HepG2 (cell line): ENCODE data around the gene TXNIP. TPM values are rescaled to one million over a fixed set of nuclear protein-coding genes. Genes with fewer than 3 reads are reported as not detected.
A peak's percentile ranks its signal among the peaks of the same experiment; 100 is the strongest.

Source experiments
- ARNT2 ChIP-seq: sonication (generic); formaldehyde crosslinking; IDR thresholded peaks from 2 replicates; pipeline ENCODE4 v1.8.0; 2022; ENCODE audit warnings: mild to moderate bottlenecking, low read depth, missing genetic modification reagents, moderate library complexity
- ERF ChIP-seq: IDR thresholded peaks from 2 replicates; pipeline ENCODE4 v1.6.1; 2018; ENCODE audit warnings: missing biosample characterization, missing genetic modification reagents
- FOXC1 ChIP-seq: sonication (generic); formaldehyde crosslinking; IDR thresholded peaks from 2 replicates; pipeline ENCODE4 v1.8.0; 2022; ENCODE audit warnings: mild to moderate bottlenecking, missing genetic modification reagents, borderline replicate concordance
- GLI4 ChIP-seq: sonication (generic); formaldehyde crosslinking; IDR thresholded peaks from 2 replicates; pipeline ENCODE4 v1.5.1; 2020; ENCODE audit warnings: missing genetic modification reagents, mild to moderate bottlenecking, moderate library complexity, borderline replicate concordance
- GTF3A ChIP-seq: sonication (generic); formaldehyde crosslinking; conservative IDR thresholded peaks from 2 replicates; pipeline ENCODE4 v1.4.0; 2020; ENCODE audit warnings: mild to moderate bottlenecking, missing genetic modification reagents
- HOXA3 ChIP-seq: sonication (generic); formaldehyde crosslinking; IDR thresholded peaks from 2 replicates; pipeline ENCODE4 v1.5.0; 2020; ENCODE audit warnings: missing genetic modification reagents
- KLF16 ChIP-seq, 2 experiments: sonication (generic) in 1 of 2; formaldehyde crosslinking in 1 of 2; IDR thresholded peaks; 2 replicates each; pipeline versions ENCODE4 v1.6.1 to v1.8.0; 2016 to 2023; ENCODE audit warnings: missing genetic modification reagents in 2 of 2, missing compliant biosample characterization in 1 of 2
- MED1 ChIP-seq: sonication (generic); formaldehyde crosslinking; IDR thresholded peaks from 2 replicates; pipeline ENCODE4 v1.4.0; 2020; ENCODE audit warnings: missing genetic modification reagents
- PHF8 ChIP-seq: sonication (generic); formaldehyde crosslinking; IDR thresholded peaks from 2 replicates; pipeline ENCODE4 v1.5.0; 2020; ENCODE audit warnings: missing genetic modification reagents
- PRMT3 ChIP-seq: sonication (generic); formaldehyde crosslinking; IDR thresholded peaks from 2 replicates; pipeline ENCODE4 v1.8.1; 2022; ENCODE audit warnings: low read depth, mild to moderate bottlenecking, moderate library complexity, missing genetic modification reagents, borderline replicate concordance
- SRSF1 ChIP-seq: fragments of 200-400 bp; formaldehyde crosslinking; optimal IDR thresholded peaks from 2 replicates; pipeline ENCODE3; 2017; ENCODE audit warnings: mild to moderate bottlenecking, low read depth, low read length, moderate library complexity
- ZFP62 ChIP-seq: sonication (generic); formaldehyde crosslinking; IDR thresholded peaks from 2 replicates; pipeline ENCODE4 v1.4.0; 2020; ENCODE audit warnings: missing genetic modification reagents
- ZMYM2 ChIP-seq: sonication (generic); formaldehyde crosslinking; IDR thresholded peaks from 2 replicates; pipeline ENCODE4 v1.8.0; 2022; ENCODE audit warnings: mild to moderate bottlenecking, missing genetic modification reagents
- ZNF121 ChIP-seq: sonication (generic); formaldehyde crosslinking; IDR thresholded peaks from 2 replicates; pipeline ENCODE4 v1.5.0; 2020; ENCODE audit warnings: mild to moderate bottlenecking, missing genetic modification reagents
- ZNF225 ChIP-seq: sonication (generic); formaldehyde crosslinking; IDR thresholded peaks from 2 replicates; pipeline ENCODE4 v1.4.0; 2020; ENCODE audit warnings: mild to moderate bottlenecking, missing genetic modification reagents
- ZNF605 ChIP-seq: sonication (generic); formaldehyde crosslinking; IDR thresholded peaks from 2 replicates; pipeline ENCODE4 v1.8.0; 2022; ENCODE audit warnings: mild to moderate bottlenecking, missing genetic modification reagents
- ZNF607 ChIP-seq: sonication (generic); formaldehyde crosslinking; IDR thresholded peaks from 2 replicates; pipeline ENCODE4 v1.5.1; 2020; ENCODE audit warnings: missing genetic modification reagents, mild to moderate bottlenecking, borderline replicate concordance
- ZNF672 ChIP-seq: sonication (generic); formaldehyde crosslinking; IDR thresholded peaks from 2 replicates; pipeline ENCODE4 v1.8.1; 2022; ENCODE audit warnings: missing genetic modification reagents
- ZNF891 ChIP-seq: sonication (generic); formaldehyde crosslinking; IDR thresholded peaks from 2 replicates; pipeline ENCODE4 v1.5.0; 2020; ENCODE audit warnings: mild to moderate bottlenecking, missing genetic modification reagents
- polyA plus RNA-seq, 8 experiments: library from polyadenylated mRNA; depleted of rRNA in 3 of 8; stranded (reverse) in 7 of 8; unstranded in 1 of 8; fragments of >200 nt; fragmentation: Illumina TruSeq in 4 of 8; extraction: Trizol in 4 of 8; gene quantifications; 2 replicates each; pipeline versions ENCODE4 v1.2.1 to v1.2.3, GENCODE V29; 2011 to 2016; ENCODE audit warnings: low read depth in 4 of 8, missing spikeins in 1 of 8, mixed read lengths in 1 of 8; ENCODE audit not compliant: insufficient read depth in 1 of 8
- total RNA-seq, 5 experiments: library from RNA; depleted of rRNA; stranded (reverse); fragments of >200 nt; fragmentation: Illumina TruSeq; extraction: Trizol; gene quantifications; 2 replicates each; pipeline ENCODE4 v1.2.3, GENCODE V29; 2016; ENCODE audit warnings: low read depth in 1 of 5
- TF ChIP-seq, protein P1 (sequence below): sonication (generic); formaldehyde crosslinking; IDR thresholded peaks from 2 replicates; pipeline ENCODE4 v1.5.1; 2020; ENCODE audit warnings: mild to moderate bottlenecking, moderate library complexity, missing genetic modification reagents
- TF ChIP-seq, protein P2 (sequence below): sonication (generic); formaldehyde crosslinking; IDR thresholded peaks from 2 replicates; pipeline ENCODE4 v1.8.0; 2022; ENCODE audit warnings: mild to moderate bottlenecking, missing genetic modification reagents, moderate library complexity
- TF ChIP-seq, protein P3 (sequence below): sonication (generic); formaldehyde crosslinking; IDR thresholded peaks from 2 replicates; pipeline ENCODE4 v1.4.0; 2020; ENCODE audit warnings: missing genetic modification reagents, mild to moderate bottlenecking, borderline replicate concordance
- TF ChIP-seq, protein P4 (sequence below): sonication (generic); formaldehyde crosslinking; IDR thresholded peaks from 2 replicates; pipeline ENCODE4 v1.4.0; 2020; ENCODE audit warnings: missing genetic modification reagents, borderline replicate concordance

The TXNIP gene
- total and polyA plus RNA-seq, 2 of the 13 experiments (the other 11 are each of a cell fraction or from before 2014, with no cell fraction given), result 24.4 to 237 TPM

DNA sequence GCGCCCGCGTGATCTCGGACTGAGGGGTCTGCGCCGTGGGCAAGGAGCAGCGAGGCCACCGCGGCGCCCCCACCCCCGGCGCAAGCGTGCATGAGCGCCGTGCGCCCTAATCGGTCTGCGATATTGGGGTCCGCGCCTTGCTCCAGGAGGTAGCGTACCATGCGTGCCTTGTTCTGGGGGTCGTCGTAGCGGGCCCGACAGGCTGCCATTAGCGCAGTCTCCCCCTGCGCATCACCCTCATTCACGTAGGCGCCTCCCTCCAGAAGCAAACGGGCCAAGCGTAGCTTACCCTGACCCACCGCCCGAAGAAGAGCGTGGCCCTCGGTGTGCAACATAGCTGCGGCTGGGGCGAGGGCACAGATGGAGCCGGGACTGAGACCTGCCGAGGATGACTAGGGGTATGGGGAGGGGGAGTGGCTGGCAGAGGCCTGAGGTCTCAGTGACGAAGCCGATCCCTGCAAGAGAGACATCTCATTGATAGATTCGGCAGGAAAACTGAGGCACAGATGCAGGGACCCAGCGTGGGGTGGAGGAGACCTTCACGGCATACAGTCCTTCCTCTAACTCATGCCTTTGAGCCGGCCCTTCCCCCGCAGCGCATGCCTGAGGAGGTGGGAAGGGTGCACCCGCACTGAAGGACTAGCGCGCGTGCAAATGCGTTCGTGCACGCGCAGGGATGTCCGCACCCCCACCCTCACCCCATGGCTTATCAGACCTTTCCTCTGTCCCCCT, 34.8 kb downstream of the TXNIP start (continued):
- no peak for TF ChIP-seq ZNF672 (CRISPR knock-in tag)
- 0 out of 2 replicates have a peak, but pooled peaks have one; percentile 29 for TF ChIP-seq ZMYM2 (CRISPR knock-in tag)
- no peak for TF ChIP-seq MED1 (CRISPR knock-in tag)
- no peak for TF ChIP-seq ERF (CRISPR knock-in tag)
- 0 out of 2 replicates have a peak, but pooled peaks have one; percentile 2 for TF ChIP-seq PHF8 (CRISPR knock-in tag)
- TF ChIP-seq, protein P1, sequence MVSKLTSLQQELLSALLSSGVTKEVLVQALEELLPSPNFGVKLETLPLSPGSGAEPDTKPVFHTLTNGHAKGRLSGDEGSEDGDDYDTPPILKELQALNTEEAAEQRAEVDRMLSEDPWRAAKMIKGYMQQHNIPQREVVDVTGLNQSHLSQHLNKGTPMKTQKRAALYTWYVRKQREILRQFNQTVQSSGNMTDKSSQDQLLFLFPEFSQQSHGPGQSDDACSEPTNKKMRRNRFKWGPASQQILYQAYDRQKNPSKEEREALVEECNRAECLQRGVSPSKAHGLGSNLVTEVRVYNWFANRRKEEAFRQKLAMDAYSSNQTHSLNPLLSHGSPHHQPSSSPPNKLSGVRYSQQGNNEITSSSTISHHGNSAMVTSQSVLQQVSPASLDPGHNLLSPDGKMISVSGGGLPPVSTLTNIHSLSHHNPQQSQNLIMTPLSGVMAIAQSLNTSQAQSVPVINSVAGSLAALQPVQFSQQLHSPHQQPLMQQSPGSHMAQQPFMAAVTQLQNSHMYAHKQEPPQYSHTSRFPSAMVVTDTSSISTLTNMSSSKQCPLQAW (CRISPR knock-in tag), result 0 out of 2 replicates have a peak, but pooled peaks have one; percentile 37
- TF ChIP-seq GTF3A (CRISPR knock-in tag), result peak; percentile 46; the same call in 1 of the 2 replicates
- no peak for TF ChIP-seq GLI4 (CRISPR knock-in tag)
- TF ChIP-seq ZNF607 (CRISPR knock-in tag), result 0 out of 2 replicates have a peak, but pooled peaks have one; percentile 44
- TF ChIP-seq ARNT2, result 0 out of 2 replicates have a peak, but pooled peaks have one; percentile 23
- TF ChIP-seq ZNF605 (CRISPR knock-in tag), result peak; percentile 42; the same call in 1 of the 2 replicates
- TF ChIP-seq, protein P2, sequence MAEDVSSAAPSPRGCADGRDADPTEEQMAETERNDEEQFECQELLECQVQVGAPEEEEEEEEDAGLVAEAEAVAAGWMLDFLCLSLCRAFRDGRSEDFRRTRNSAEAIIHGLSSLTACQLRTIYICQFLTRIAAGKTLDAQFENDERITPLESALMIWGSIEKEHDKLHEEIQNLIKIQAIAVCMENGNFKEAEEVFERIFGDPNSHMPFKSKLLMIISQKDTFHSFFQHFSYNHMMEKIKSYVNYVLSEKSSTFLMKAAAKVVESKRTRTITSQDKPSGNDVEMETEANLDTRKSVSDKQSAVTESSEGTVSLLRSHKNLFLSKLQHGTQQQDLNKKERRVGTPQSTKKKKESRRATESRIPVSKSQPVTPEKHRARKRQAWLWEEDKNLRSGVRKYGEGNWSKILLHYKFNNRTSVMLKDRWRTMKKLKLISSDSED (CRISPR knock-in tag), result no peak
- no peak for TF ChIP-seq HOXA3 (CRISPR knock-in tag)
- TF ChIP-seq, protein P3, sequence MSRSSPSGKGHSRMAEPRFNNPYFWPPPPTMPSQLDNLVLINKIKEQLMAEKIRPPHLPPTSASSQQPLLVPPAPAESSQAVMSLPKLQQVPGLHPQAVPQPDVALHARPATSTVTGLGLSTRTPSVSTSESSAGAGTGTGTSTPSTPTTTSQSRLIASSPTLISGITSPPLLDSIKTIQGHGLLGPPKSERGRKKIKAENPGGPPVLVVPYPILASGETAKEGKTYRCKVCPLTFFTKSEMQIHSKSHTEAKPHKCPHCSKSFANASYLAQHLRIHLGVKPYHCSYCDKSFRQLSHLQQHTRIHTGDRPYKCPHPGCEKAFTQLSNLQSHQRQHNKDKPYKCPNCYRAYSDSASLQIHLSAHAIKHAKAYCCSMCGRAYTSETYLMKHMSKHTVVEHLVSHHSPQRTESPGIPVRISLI (CRISPR knock-in tag), result no peak
- no peak for TF ChIP-seq SRSF1
- TF ChIP-seq, protein P4, sequence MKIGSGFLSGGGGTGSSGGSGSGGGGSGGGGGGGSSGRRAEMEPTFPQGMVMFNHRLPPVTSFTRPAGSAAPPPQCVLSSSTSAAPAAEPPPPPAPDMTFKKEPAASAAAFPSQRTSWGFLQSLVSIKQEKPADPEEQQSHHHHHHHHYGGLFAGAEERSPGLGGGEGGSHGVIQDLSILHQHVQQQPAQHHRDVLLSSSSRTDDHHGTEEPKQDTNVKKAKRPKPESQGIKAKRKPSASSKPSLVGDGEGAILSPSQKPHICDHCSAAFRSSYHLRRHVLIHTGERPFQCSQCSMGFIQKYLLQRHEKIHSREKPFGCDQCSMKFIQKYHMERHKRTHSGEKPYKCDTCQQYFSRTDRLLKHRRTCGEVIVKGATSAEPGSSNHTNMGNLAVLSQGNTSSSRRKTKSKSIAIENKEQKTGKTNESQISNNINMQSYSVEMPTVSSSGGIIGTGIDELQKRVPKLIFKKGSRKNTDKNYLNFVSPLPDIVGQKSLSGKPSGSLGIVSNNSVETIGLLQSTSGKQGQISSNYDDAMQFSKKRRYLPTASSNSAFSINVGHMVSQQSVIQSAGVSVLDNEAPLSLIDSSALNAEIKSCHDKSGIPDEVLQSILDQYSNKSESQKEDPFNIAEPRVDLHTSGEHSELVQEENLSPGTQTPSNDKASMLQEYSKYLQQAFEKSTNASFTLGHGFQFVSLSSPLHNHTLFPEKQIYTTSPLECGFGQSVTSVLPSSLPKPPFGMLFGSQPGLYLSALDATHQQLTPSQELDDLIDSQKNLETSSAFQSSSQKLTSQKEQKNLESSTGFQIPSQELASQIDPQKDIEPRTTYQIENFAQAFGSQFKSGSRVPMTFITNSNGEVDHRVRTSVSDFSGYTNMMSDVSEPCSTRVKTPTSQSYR, result 0 out of 2 replicates have a peak, but pooled peaks have one; percentile 28
- 0 out of 2 replicates have a peak, but pooled peaks have one; percentile 30 for TF ChIP-seq ZNF225 (CRISPR knock-in tag)
- TF ChIP-seq FOXC1 (CRISPR knock-in tag), result peak; percentile 21; the same call in 1 of the 2 replicates
- TF ChIP-seq ZFP62 (CRISPR knock-in tag), result no peak
- TF ChIP-seq ZNF891 (CRISPR knock-in tag), result peak; percentile 28; the same call in 1 of the 2 replicates
- TF ChIP-seq ZNF121 (CRISPR knock-in tag), result no peak
- 0 out of 4 replicates have a peak, but pooled peaks of 1 of the 2 experiments have one; percentile 13 for TF ChIP-seq KLF16 (CRISPR knock-in tag; IDR thresholded peaks at IDR 0.05)
- TF ChIP-seq PRMT3, result 0 out of 2 replicates have a peak, but pooled peaks have one; percentile 30
